Activated CD8-positive, alpha-beta memory T cell treated with anti-CD3 and anti-CD28 coated beads, Interleukin-2, amount 50 U/mL, for 4 hours (primary cell): ENCODE results near the gene TBC1D1.
A peak's percentile ranks its signal among the peaks of the same experiment; 100 is the strongest.
"Not testable (repeated sequence)": the region's sequence is repeated elsewhere in the genome, so short reads cannot be mapped to it uniquely, and the experiment has no call there.

Experiments
- DNase-seq: peaks from one replicate; pipeline ENCODE4 v3.0.0-alpha.2; 2020

The TBC1D1 gene

DNA sequence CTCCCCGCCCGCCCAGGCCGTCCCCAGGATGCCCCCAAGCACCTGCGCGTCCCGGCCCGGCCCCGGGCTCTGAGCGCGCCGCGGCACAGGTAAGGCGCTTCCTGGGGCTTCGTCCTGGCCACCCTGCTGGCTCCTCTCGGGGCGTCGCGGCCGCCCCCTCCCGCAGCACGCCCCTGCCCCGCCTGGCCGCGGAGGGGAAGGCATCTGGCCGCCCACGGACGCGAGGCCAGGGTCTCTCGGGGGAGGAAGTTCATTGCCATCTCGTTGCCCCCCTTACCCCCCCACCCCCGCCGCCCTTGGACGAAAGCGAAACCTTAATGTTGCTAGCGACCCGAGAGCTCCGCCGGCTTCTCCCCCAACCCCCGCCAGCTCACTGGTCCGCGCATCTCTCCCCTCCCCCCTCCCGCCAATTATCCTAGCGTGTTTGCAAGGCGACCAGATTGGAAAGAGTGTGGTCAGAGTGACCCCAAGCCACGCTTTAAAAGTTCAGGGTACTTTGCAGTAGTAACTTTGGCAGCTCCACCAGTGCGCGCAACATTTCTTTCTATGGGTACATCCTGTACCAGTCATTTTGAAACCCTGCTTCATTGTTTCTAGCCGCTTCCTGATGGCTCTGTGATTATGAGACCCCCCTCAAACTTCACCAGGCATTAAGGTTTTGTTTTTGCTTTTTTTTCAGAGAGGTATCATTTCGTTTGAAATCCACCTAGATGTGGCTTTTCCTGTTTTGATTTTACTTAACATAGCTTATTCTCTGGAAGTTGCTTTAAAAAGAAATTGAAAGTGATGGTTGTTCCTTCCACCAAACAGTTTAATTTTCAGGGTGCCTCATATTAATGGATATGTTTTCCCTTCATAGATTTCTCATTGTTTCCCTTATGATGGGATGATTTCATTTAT lies 626 bp downstream of the TBC1D1 start:
- DNase-seq, result peak; percentile 57

DNA sequence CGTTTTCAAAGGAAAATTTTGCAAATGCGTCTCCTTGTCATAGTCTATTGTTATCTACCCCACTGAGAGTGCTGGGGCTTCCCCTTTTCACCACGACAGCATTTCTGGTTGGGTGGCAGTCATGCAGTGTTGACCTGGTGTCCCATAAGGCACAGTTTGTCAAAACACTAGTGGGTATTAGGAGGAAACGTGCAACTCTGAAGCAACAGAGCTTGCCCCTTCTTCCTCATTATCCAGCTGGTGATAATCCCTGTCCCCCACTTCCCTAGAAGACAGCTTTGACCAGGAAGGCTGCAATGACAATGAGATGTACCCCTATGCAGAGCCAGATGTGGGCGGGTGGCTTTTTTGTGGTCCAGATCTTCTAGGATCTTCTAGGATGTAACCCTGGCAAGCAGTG lies 1.8 kb downstream of the TBC1D1 start:
- peak; percentile 54 for DNase-seq

- DNase-seq, result no peak
Observed at GRCh38 chr4:37893164-37893563, 2.3 kb downstream of the TBC1D1 start.

GRCh38 chr4:37895271-37895670 lies 4.4 kb downstream of the TBC1D1 start:
- DNase-seq, result no peak

GRCh38 chr4:37896206-37896860 lies 5.4 kb downstream of the TBC1D1 start:
- DNase-seq, result no peak

- no peak for DNase-seq
Observed at GRCh38 chr4:37902212-37902611, 11.3 kb downstream of the TBC1D1 start.

DNA sequence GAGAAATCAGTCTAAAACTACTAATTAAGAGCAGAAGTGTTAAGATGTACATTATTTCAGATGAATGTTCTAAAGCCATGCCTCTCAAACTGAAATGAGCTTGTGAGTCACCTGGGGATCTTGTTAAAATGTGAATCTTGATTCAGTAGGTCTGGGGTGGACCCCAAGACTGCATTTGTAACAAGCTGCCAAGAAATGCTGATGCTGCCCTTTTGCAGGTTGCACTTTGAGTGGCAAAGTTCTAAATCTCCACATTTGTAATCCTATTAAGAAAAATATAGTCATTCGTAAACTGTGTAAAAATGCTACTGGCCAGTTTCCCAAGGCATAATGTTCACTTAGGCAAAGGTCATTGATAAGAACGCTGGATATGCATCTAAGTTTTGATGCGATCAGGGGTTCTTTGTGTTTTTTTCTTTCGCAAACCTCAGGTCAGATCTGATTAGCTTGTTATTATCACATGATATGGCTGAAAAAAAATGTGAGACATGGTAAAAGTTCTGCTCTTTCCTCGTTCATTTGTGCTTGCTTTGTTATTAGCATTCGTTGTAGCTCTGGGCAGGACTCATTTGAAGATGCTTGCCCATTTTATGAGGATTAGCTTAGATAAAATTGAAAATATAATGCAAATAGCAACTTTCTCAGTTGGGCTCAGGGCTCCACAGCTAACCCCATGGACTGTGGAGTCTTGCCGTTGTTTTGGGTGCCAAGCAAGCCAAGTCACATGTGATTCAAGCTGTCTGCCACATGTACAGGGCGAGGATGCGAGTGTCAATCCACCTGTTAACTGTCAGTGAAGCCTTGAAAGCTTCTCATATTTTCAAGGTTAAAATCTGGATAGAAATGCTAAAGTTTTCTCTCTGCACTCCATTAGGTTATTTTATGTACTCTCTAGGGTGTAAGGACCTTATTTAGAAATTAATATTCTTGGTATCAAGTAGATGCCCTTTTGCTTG lies 12.1 kb downstream of the TBC1D1 start:
- DNase-seq, result no peak

- DNase-seq, result no peak
Observed at GRCh38 chr4:37903901-37904300, 13.0 kb downstream of the TBC1D1 start.

DNA sequence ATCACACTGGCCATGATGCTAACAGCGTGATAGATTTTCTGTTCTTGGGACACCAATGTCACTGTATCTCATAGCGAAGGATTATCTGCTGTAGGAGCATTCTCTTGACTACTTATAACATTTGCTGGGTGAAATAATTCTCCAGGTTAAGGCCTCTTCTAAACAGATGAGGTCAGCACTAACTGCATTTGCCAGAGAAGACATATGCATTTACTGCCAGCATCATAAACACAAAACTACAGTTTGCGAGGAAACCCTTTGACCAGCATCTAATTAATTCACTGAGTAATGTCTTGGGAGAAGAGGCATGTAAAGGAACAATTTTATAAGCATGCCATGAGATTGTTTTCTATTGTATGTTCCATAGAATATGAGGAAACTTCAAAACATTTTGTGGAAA lies 13.9 kb downstream of the TBC1D1 start:
- no peak for DNase-seq

DNA sequence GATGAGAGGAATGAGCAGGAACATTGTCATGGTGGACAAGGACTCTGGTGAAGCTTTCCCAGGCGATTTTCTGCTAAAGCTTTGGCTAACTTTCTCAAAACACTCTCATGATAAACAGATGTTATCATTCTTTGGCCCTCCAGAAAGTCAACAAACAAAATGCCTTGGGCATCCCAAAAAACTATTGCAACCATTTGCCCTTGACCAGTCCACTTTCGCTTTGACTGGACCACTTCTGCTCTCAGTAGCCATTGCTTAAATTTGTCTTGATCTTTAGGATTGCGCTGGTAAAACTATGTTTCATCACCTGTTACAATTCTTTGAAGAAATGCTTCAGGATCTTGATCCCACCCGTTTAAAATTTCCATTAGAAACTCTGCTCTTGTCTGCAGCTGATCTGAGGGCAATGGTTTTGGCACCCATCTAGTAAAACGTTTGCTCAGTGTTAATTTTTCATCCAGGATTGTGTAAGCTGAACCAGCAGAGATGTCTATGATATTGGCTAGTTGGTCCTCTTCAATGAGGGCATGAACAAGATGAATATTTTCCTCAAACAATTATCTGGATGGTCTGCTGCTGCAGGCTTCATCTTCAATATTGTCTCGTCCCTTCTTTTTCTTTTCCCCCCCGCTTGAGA lies 14.8 kb downstream of the TBC1D1 start:
- no peak for DNase-seq

- no peak for DNase-seq
Observed at GRCh38 chr4:37908488-37909331, 17.8 kb downstream of the TBC1D1 start.

DNA sequence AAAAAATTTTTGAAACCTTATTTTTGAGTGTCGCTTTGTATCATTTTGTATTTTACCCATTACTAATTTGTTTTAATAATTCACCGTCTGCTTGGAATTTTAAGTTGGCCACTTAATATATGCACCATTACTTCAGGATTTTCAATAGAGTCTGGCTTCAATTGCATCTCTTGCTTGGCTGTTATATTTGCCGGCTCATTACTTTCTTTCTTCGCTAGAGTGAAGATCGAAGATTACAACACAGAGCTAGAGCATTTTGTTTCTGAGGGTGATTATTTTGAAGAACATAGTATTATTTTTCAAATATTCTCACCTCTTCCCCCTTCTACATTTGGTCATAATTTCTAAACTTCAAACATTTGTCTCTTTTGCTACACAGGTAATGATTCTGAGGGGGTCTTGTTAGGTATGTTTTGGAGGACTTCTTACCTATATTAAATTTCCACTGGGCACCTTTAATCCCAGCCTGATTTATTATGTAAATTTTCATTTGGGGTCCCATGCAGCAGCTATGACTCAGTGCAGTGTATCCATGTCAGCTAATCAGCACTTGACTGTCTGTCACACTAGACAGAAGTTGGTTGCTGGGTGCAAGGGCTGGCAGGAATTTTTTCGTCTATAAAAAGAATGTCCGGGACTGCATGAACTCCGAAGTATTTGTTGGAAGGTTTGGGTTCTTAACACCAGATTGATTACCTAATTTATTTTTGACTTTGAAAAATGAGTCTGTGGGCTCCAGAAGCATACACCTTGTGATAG lies 18.6 kb downstream of the TBC1D1 start:
- no peak for DNase-seq

DNA sequence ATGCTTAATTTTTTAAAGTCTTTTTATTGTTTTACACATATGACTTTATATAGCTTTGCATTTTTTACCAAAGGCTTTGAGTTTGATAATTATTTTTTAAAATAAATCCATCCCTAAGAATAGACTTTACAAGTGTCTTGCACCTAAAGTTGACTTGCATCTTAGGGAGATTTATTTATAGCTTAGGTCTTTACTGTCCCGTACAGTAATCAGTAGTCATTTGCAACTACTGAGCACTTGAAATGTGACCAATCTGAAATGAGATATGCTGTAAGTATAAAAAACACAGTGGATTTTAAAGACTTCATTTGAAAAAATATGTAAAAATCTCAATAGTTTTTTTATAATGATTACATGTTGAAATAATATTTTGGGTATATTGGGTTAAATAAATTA lies 19.2 kb downstream of the TBC1D1 start:
- no peak for DNase-seq

- DNase-seq, result no peak
Observed at GRCh38 chr4:37914539-37914938, 23.7 kb downstream of the TBC1D1 start.

GRCh38 chr4:37917388-37917787 lies 26.5 kb downstream of the TBC1D1 start:
- DNase-seq, result no peak

- DNase-seq, result no peak
Observed at GRCh38 chr4:37918653-37919052, 27.8 kb downstream of the TBC1D1 start.

DNA sequence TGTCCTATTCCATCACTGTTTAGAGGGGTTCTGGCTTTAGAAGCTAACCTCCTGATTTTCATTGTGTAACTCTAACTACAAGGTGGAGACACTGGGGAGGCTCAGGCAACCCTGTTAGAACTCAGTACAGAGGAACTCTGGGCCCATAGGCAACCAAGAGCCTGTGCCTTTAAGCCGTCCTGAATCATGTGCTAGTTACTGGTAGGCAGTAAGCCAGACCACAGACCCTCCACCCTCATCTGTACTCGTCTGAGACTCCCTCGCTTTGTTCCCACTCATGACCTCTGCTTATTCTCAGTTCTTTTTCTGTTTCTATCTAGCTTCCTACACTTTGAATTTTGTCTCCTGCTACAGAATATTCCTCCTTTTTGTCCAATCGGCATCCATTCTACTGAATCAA lies 31.4 kb downstream of the TBC1D1 start:
- DNase-seq, result no peak

DNA sequence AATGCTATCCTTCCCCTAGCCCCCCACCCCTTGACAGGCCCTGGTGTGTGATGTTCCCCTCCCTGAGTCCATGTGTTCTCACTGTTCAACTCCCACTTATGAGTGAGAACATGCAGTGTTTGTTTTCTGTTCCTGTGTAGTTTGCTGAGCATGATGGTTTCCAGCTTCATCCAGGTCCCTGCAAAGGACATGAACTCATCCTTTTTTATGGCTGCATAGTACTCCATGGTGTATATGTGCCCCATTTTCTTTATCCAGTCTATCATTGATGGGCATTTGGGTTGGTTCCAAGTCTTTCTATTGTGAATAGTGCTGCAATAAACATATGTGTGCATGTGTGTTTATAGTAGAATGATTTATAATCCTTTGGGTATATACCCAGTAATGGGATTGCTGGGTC lies 32.2 kb downstream of the TBC1D1 start:
- not testable (repeated sequence) for DNase-seq

- DNase-seq, result no peak
Observed at GRCh38 chr4:37924946-37925345, 34.1 kb downstream of the TBC1D1 start.

DNA sequence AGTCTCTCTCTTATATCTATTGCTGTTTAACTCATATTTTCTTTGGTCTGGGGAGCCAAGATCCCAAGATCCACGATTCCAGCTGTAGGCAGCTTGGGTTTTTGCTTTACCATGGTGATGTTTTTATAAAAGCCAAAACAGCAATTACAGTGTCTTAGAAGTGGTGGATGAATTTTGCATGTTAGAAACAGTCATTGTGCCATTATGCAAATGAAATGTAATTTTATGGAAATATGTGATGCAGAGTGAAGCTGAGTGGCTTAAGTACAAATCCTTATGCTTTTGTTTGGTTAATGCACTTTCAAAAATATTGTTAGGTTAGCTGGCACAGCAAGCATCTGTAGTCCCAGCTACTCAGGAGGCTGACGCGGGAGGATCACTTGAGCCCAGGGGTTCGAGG lies 36.5 kb downstream of the TBC1D1 start:
- DNase-seq, result no peak
